K562 (cell line): ENCODE measurements around the gene EGFR. TPM values are rescaled to one million over a fixed set of nuclear protein-coding genes. Genes with fewer than 3 reads are reported as not detected.

Source experiments
- ATAC-seq: fragments of 200-7000 bp; cut with Tn5 transposase; 3 replicates; pipeline ENCODE4 v1.9.1; 2020; ENCODE audit warnings: moderate library complexity
- BruUV-seq: library from RNA; stranded (reverse); fragments of 400-500 nt; replicated peaks from 2 replicates; lab custom pipeline; 2021; lab: Mats Ljungman, UMichigan
- CTCF ChIA-PET: fragments of 300-600 bp; formaldehyde crosslinking; extraction: SDS; loops from one replicate; lab custom pipeline; 2021; ENCODE audit warnings: low intra/inter-chr PET ratio; lab: Yijun Ruan, JAX
- POLR2A ChIA-PET: fragments of 300-600, 350-650 bp; sonication (Branson Sonifier 250); formaldehyde crosslinking; extraction: SDS; loops from one replicate; lab custom pipeline; 2021; ENCODE audit warnings: antibody characterized with exemption, inconsistent platforms; lab: Yijun Ruan, JAX
- DNase-seq, 4 experiments: peaks; one replicate each; pipeline versions ENCODE4 v3.0.0 to v3.0.0-alpha.2; 2011 to 2018; ENCODE audit warnings: low spot score in 3 of 4, mixed read lengths in 3 of 4; ENCODE audit errors: extremely low read depth in 1 of 4
- FAIRE-seq: peaks from 2 replicates; lab custom pipeline; 2011; peaks lifted over from hg19 to GRCh38; lab: Jason Lieb, UNC
- H2AFZ ChIP-seq: 2 replicates; pipeline ENCODE4 v1.6.0; 2011; ENCODE audit warnings: low read depth, low read length, control low read depth, inconsistent platforms
- H3K27ac ChIP-seq: fragments of 200-600 bp; 3 replicates; pipeline ENCODE4 v1.8.0; 2011; ENCODE audit warnings: low read depth, mild to moderate bottlenecking, control low read depth, inconsistent platforms, low read length, moderate library complexity, mixed read lengths; ENCODE audit errors: extremely low read depth
- H3K27me3 ChIP-seq, 2 experiments: fragments of 300-600 bp in 1 of 2; 2 replicates in 1 of 2; 3 replicates in 1 of 2; pipeline versions ENCODE4 v1.6.0 to v1.8.0; 2011; ENCODE audit warnings: inconsistent platforms in 2 of 2, low read length in 2 of 2, mild to moderate bottlenecking in 1 of 2, mixed read lengths in 1 of 2, moderate library complexity in 1 of 2; ENCODE audit not compliant: control insufficient read depth in 2 of 2, insufficient read depth in 2 of 2
- H3K36me3 ChIP-seq: fragments of 300-600 bp; 3 replicates; pipeline ENCODE4 v1.8.0; 2011; ENCODE audit warnings: mild to moderate bottlenecking, low read length, inconsistent platforms; ENCODE audit not compliant: control insufficient read depth, insufficient read depth
- H3K4me1 ChIP-seq, 2 experiments: fragments of 200-600 bp in 1 of 2; replicated peaks in 1 of 2; 2 replicates in 1 of 2; 3 replicates in 1 of 2; pipeline versions ENCODE4 v1.5.1 to v1.8.0; 2011; ENCODE audit warnings: inconsistent platforms in 2 of 2, low read length in 2 of 2, mild to moderate bottlenecking in 1 of 2, mixed read lengths in 1 of 2, moderate library complexity in 1 of 2; ENCODE audit not compliant: control insufficient read depth in 2 of 2, insufficient read depth in 2 of 2
- H3K4me2 ChIP-seq: 2 replicates; pipeline ENCODE4 v1.6.1; 2011; ENCODE audit warnings: low read length, control low read depth, inconsistent platforms, mixed read lengths; ENCODE audit not compliant: insufficient read depth
- H3K4me3 ChIP-seq: fragments of 200-600 bp; sonication (generic), shearing (Covaris generic); 2 replicates; pipeline ENCODE4 v1.5.1; 2016; ENCODE audit warnings: control low read depth, inconsistent platforms
- H3K79me2 ChIP-seq: fragments of 200-600 bp; 3 replicates; pipeline ENCODE4 v1.8.0; 2011; ENCODE audit warnings: low read length, inconsistent platforms; ENCODE audit not compliant: control insufficient read depth, insufficient read depth
- H3K9ac ChIP-seq, 2 experiments: 2 replicates each; pipeline versions ENCODE4 v1.6.0 to v1.6.1; 2011; ENCODE audit warnings: low read depth in 2 of 2, low read length in 2 of 2, control low read depth in 1 of 2, inconsistent platforms in 1 of 2, mild to moderate bottlenecking in 1 of 2, mixed read lengths in 1 of 2; ENCODE audit not compliant: insufficient read depth in 1 of 2
- H3K9me1 ChIP-seq: one replicate; pipeline ENCODE4 v1.6.0; 2011; ENCODE audit warnings: inconsistent platforms, mild to moderate bottlenecking, low read length, moderate library complexity; ENCODE audit not compliant: control insufficient read depth, insufficient read depth
- H3K9me3 ChIP-seq: replicated peaks from 2 replicates; pipeline ENCODE4 v1.5.1; 2011; ENCODE audit warnings: low read depth, low read length, inconsistent platforms; ENCODE audit not compliant: control insufficient read depth, insufficient read depth
- H4K20me1 ChIP-seq: replicated peaks from 2 replicates; pipeline ENCODE4 v1.6.1; 2011; ENCODE audit warnings: low read length, inconsistent platforms, mixed read lengths; ENCODE audit not compliant: control insufficient read depth, insufficient read depth
- KHSRP ChIP-seq: fragments of 450-650 bp; IDR thresholded peaks from 2 replicates; pipeline ENCODE4 v1.6.1; 2017
- MED1 ChIP-seq: sonication (generic); formaldehyde crosslinking; IDR thresholded peaks from 2 replicates; pipeline ENCODE4 v1.8.1; 2023; ENCODE audit warnings: missing genetic modification reagents, borderline replicate concordance
- MEF2D ChIP-seq: conservative IDR thresholded peaks from 2 replicates; pipeline ENCODE4 v1.6.1; 2016; ENCODE audit warnings: low read depth, missing genetic modification characterization, missing compliant biosample characterization
- NCOA4 ChIP-seq: fragments of 450-650 bp; IDR thresholded peaks from 2 replicates; pipeline ENCODE4 v1.6.1; 2018; ENCODE audit warnings: mild to moderate bottlenecking; ENCODE audit not compliant: partially characterized antibody
- SRSF9 ChIP-seq: fragments of 200-400 bp; formaldehyde crosslinking; IDR thresholded peaks from 2 replicates; pipeline ENCODE4 v1.6.1; 2017; ENCODE audit warnings: low read depth, low read length, borderline replicate concordance
- whole genome bisulfite sequencing: fragments of 100-300 bp; shearing (Covaris generic); methylation state at CpG from one replicate; pipeline ENCODE4 v1.1.6; 2016; ENCODE audit warnings: low coverage, mixed read lengths; ENCODE audit not compliant: insufficient coverage; ENCODE audit errors: missing lambda C conversion rate; 5-methylcytosine and 5-hydroxymethylcytosine counted together
- in situ Hi-C: fragments of 300-500 bp; cut with MboI; formaldehyde crosslinking; loops from 4 replicates; pipeline ENCODE4 v1.15.0; 2018; ENCODE audit warnings: inconsistent platforms, mixed read lengths
- intact Hi-C: fragments of 100-400 bp; cut with micrococcal nuclease; formaldehyde crosslinking; loops from 2 replicates; pipeline ENCODE4 v1.14.2; 2022
- polyA plus RNA-seq, 8 experiments: library from polyadenylated mRNA; depleted of rRNA in 4 of 8; stranded (reverse) in 5 of 8; unstranded in 3 of 8; fragments of >200 nt; fragmentation: Nextera tagmentation in 2 of 8; fragmentation: Illumina TruSeq in 1 of 8; extraction: Ambion mirVana in 2 of 8; extraction: Trizol in 1 of 8; gene quantifications; 2 replicates each; pipeline versions ENCODE4 v1.2.1 to v1.2.3, GENCODE V29; 2011 to 2014; ENCODE audit warnings: inconsistent platforms in 1 of 8, missing spikeins in 1 of 8
- total RNA-seq, 7 experiments: library from RNA; depleted of rRNA in 6 of 7; stranded (reverse); fragments of >200 nt in 6 of 7; fragmentation: Illumina TruSeq in 2 of 7; extraction: Trizol in 2 of 7; gene quantifications; 2 replicates each; pipeline versions ENCODE4 v1.2.1 to v1.2.3, GENCODE V29; 2011 to 2021; ENCODE audit warnings: low replicate concordance in 1 of 7
- TF ChIP-seq, protein P1 (sequence below), 2 experiments: fragments of 200-800 bp in 1 of 2; sonication (Bioruptor generic) in 1 of 2; sonication (generic) in 1 of 2; formaldehyde crosslinking in 1 of 2; IDR thresholded peaks in 1 of 2; conservative IDR thresholded peaks in 1 of 2; 2 replicates each; pipeline versions ENCODE4 v1.5.0 to v1.6.1; 2016 to 2020; ENCODE audit warnings: missing compliant biosample characterization in 1 of 2, missing genetic modification characterization in 1 of 2, missing genetic modification reagents in 1 of 2

Gene EGFR
- total and polyA plus RNA-seq, 9 of the 15 experiments (the other 6 are each of a cell fraction or from before 2014, with no cell fraction given) = 0.13 TPM; not detected in 8

- peaks cover 0 to 19% of the 10 kb centered on the region in 2 experiments; a peak in 4 of 5 replicates for H3K27me3 ChIP-seq
- BruUV-seq = no TSS peak
Measured at GRCh38 chr7:55258631-55259030, 239.8 kb downstream of the EGFR start.

DNA sequence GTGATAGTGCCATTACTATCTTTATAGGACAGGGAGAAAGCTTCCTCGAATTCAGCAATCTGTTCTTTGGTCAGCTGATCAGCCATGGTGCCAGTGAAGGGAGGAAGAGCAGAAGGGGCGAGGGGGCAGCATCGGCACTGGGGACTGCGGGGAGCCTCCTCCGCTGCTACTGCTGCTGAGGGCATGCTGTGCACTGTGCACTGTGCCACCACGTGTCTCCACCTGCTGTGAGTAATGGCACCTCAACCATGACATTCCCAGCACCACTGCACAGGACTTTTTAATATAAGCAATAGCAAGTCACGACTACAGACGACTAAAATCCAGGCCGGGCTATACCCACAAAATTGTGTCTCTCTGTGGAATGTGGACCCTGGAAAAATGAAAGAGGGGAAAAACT is 241.4 kb downstream of the EGFR start:
- ChIA-PET CTCF (no interaction called here), POLR2A (no interaction called here)
- BruUV-seq = no TSS peak
- FAIRE-seq = no peak
- Histone ChIP-seq H3K27ac (no peak overlapping the region), H3K36me3 (no peaks in the 10 kb centered on the region), H3K4me3 (no peak overlapping the region), H3K79me2 (no peaks in the 10 kb centered on the region), H3K27me3 (peaks cover 0 to 9% of the 10 kb centered on the region in 2 experiments; a peak in 4 of 5 replicates), H3K4me2 (no peak overlapping the region), H2AFZ (no peak overlapping the region), H3K9me3 (no peaks in the 10 kb centered on the region), H4K20me1 (no peaks in the 10 kb centered on the region), H3K4me1 (peaks cover 0 to 10% of the 10 kb centered on the region in 2 experiments; a peak in 3 of 5 replicates), H3K9ac (no peak overlapping the region), H3K9me1 (no peaks in the 10 kb centered on the region)
- DNase-seq = no peak
- ATAC-seq = no peak
- in situ Hi-C loops = no loop called here
- TF ChIP-seq, protein P1, sequence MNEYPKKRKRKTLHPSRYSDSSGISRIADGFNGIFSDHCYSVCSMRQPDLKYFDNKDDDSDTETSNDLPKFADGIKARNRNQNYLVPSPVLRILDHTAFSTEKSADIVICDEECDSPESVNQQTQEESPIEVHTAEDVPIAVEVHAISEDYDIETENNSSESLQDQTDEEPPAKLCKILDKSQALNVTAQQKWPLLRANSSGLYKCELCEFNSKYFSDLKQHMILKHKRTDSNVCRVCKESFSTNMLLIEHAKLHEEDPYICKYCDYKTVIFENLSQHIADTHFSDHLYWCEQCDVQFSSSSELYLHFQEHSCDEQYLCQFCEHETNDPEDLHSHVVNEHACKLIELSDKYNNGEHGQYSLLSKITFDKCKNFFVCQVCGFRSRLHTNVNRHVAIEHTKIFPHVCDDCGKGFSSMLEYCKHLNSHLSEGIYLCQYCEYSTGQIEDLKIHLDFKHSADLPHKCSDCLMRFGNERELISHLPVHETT (CRISPR knock-in tag; conservative IDR thresholded peaks at IDR 0.05 in 1 of 2, IDR thresholded peaks at IDR 0.05 in 1 of 2) = no peak
- TF ChIP-seq MED1 (CRISPR knock-in tag) = no peak
- no peak for TF ChIP-seq MEF2D (tag)
- no peak for TF ChIP-seq KHSRP
- TF ChIP-seq NCOA4 = no peak
- WGBS = 2% methylated on average over 9 of the region's 9 CpGs
- intact Hi-C loops = no loop called here

More at GRCh38 chr7:55258631-55259030, 239.8 kb downstream of the EGFR start:
- no peaks in the 10 kb centered on the region for H4K20me1 ChIP-seq
- 1% methylated on average over 9 of the region's 9 CpGs for WGBS
- FAIRE-seq (no peak), DNase-seq (no peak), ATAC-seq (no peak)
- TF ChIP-seq, protein P1 (CRISPR knock-in tag; conservative IDR thresholded peaks at IDR 0.05 in 1 of 2, IDR thresholded peaks at IDR 0.05 in 1 of 2) = no peak
- no peak for TF ChIP-seq SRSF9
- H3K9ac ChIP-seq = no peak overlapping the region
- ChIA-PET CTCF (no interaction called here), POLR2A (no interaction called here)
- intact Hi-C loops = loop anchor here (5.0 to 10.0 kb wide), 6 partner anchors 84 to 544 kb away; no protein-coding TSS in a partner anchor
- no peak overlapping the region for H3K4me3 ChIP-seq
- H3K4me1 ChIP-seq = peaks cover 0 to 20% of the 10 kb centered on the region in 2 experiments; a peak in 3 of 5 replicates
- H3K9me1 ChIP-seq = no peaks in the 10 kb centered on the region
- H3K79me2 ChIP-seq = no peaks in the 10 kb centered on the region
- H2AFZ ChIP-seq = no peak overlapping the region
- H3K9me3 ChIP-seq = no peaks in the 10 kb centered on the region
- H3K4me2 ChIP-seq = no peak overlapping the region
- H3K36me3 ChIP-seq = no peaks in the 10 kb centered on the region
- no peak overlapping the region for H3K27ac ChIP-seq
- in situ Hi-C loops = no loop called here
